ENCODE measurements around the gene HCRTR2.

Gene HCRTR2

GRCh38 chr6:55176958-55177357, 2.6 kb downstream of the HCRTR2 start:
- peaks cover 12% of the 10 kb centered on the region for H3K27me3 ChIP-seq (ENCODE audit: insufficient read depth, poor library complexity, severe bottlenecking)
- H3K27ac ChIP-seq (replicated peaks): no peak overlapping the region
- no peak for DNase-seq (ENCODE audit: low read depth in 1 of 2, low spot score in 1 of 2)
- H3K4me3 ChIP-seq (replicated peaks; ENCODE audit: insufficient read depth, low read length): no peak overlapping the region
- TF ChIP-seq REST (IDR thresholded peaks at IDR 0.05; ENCODE audit: insufficient replicate concordance, low read depth) (peak; percentile 95), SPI1 (IDR thresholded peaks at IDR 0.05; ENCODE audit: borderline replicate concordance, low read depth) (no peak)

- Histone ChIP-seq H3K27ac (replicated peaks) (no peak overlapping the region), H3K27me3 (ENCODE audit: insufficient read depth, poor library complexity, severe bottlenecking) (peaks cover 6% of the 10 kb centered on the region), H3K4me3 (replicated peaks; ENCODE audit: insufficient read depth, low read length) (no peak overlapping the region)
- DNase-seq (ENCODE audit: low read depth in 1 of 2, low spot score in 1 of 2): no peak
- TF ChIP-seq GABPA (IDR thresholded peaks at IDR 0.05; ENCODE audit: low read depth) (no peak), CTCF (IDR thresholded peaks at IDR 0.05; ENCODE audit: insufficient read depth, low read length) (no peak), REST (IDR thresholded peaks at IDR 0.05; ENCODE audit: insufficient replicate concordance, low read depth) (no peak), POLR2AphosphoS5 (IDR thresholded peaks at IDR 0.05; ENCODE audit: low read depth) (no peak), SPI1 (IDR thresholded peaks at IDR 0.05; ENCODE audit: borderline replicate concordance, low read depth) (no peak)
Measured at GRCh38 chr6:55180258-55180657, 5.9 kb downstream of the HCRTR2 start.

GRCh38 chr6:55182016-55182650, 7.8 kb downstream of the HCRTR2 start:
- H3K27me3 ChIP-seq (ENCODE audit: insufficient read depth, poor library complexity, severe bottlenecking): no peaks in the 10 kb centered on the region
- H3K27ac ChIP-seq (replicated peaks): no peak overlapping the region

More at GRCh38 chr6:55182016-55182650, 7.8 kb downstream of the HCRTR2 start:
- peak in 1 of 2 experiments; percentile 50 for DNase-seq (ENCODE audit: low read depth in 1 of 2, low spot score in 1 of 2)
- H3K4me3 ChIP-seq (replicated peaks; ENCODE audit: insufficient read depth, low read length): no peak overlapping the region
- no peak for TF ChIP-seq REST (IDR thresholded peaks at IDR 0.05; ENCODE audit: insufficient replicate concordance, low read depth)
- TF ChIP-seq GABPA (IDR thresholded peaks at IDR 0.05; ENCODE audit: low read depth): no peak
- no peak for TF ChIP-seq SPI1 (IDR thresholded peaks at IDR 0.05; ENCODE audit: borderline replicate concordance, low read depth)
- no peak for TF ChIP-seq POLR2AphosphoS5 (IDR thresholded peaks at IDR 0.05; ENCODE audit: low read depth)
- TF ChIP-seq CTCF (IDR thresholded peaks at IDR 0.05; ENCODE audit: insufficient read depth, low read length): no peak

Data from HL-60 (cell line).